Activated CD4-positive, alpha-beta T cell treated with anti-CD3 and anti-CD28 coated beads, Interleukin-2, amount 10 ng/mL, durations not matched to agents 7 days and 5 days (primary cell): ENCODE data around the gene XIRP1. TPM values are rescaled to one million over a fixed set of nuclear protein-coding genes. Genes with fewer than 3 reads are reported as not detected.

Source experiments
- CTCF ChIA-PET: fragments of 350-600 bp; sonication (Branson Sonifier 250); formaldehyde crosslinking; loops from one replicate; lab custom pipeline; 2021; ENCODE audit warnings: antibody characterized with exemption; lab: Charles Lee
- POLR2A ChIA-PET: fragments of 350-600 bp; sonication (Branson Sonifier 250); formaldehyde crosslinking; loops from one replicate; lab custom pipeline; 2021; ENCODE audit warnings: antibody characterized with exemption; lab: Charles Lee
- DNase-seq: peaks from one replicate; pipeline ENCODE4 v3.0.0-alpha.2; 2020
- H3K27ac Mint-ChIP-seq: one replicate; pipeline ENCODE4 v1.8.0; 2021; ENCODE audit warnings: mild to moderate bottlenecking, moderate library complexity, mixed read lengths
- H3K27me3 Mint-ChIP-seq: one replicate; pipeline ENCODE4 v1.8.0; 2021; ENCODE audit warnings: mixed read lengths
- H3K36me3 Mint-ChIP-seq: one replicate; pipeline ENCODE4 v1.8.0; 2021; ENCODE audit warnings: low read depth, mixed read lengths
- H3K4me1 Mint-ChIP-seq: one replicate; pipeline ENCODE4 v1.8.0; 2021; ENCODE audit warnings: mixed read lengths
- H3K4me3 Mint-ChIP-seq: one replicate; pipeline ENCODE4 v1.8.0; 2021; ENCODE audit warnings: mild to moderate bottlenecking, moderate library complexity, mixed read lengths
- H3K9me3 Mint-ChIP-seq: one replicate; pipeline ENCODE4 v1.8.0; 2021; ENCODE audit warnings: mixed read lengths
- total RNA-seq, 2 experiments: library from RNA; stranded (reverse); gene quantifications; one replicate each; pipeline ENCODE4 v1.2.3, GENCODE V29; 2021

The XIRP1 gene
- total RNA-seq, 2 experiments from 2014 or later, result not detected

GRCh38 chr3:39190281-39191025 lies 1.9 kb downstream of the XIRP1 start:
- no peaks in the 10 kb centered on the region for H3K36me3 Mint-ChIP-seq
- DNase-seq, result no peak
- ChIA-PET POLR2A (no interaction called here), CTCF (interaction anchor here (0.6 to 15.1 kb wide), 21 partner anchors 9 to 194 kb away, joined by 3 to 275 read pairs (median 3); no protein-coding TSS in a partner anchor)
- no peaks in the 10 kb centered on the region for H3K27me3 Mint-ChIP-seq
- peak overlapping the region; percentile 43 for H3K27ac Mint-ChIP-seq
- peaks cover 8% of the 10 kb centered on the region for H3K4me1 Mint-ChIP-seq
- no peaks in the 10 kb centered on the region for H3K9me3 Mint-ChIP-seq
- H3K4me3 Mint-ChIP-seq, result no peak overlapping the region

GRCh38 chr3:39189959-39190269 lies 2.5 kb downstream of the XIRP1 start:
- CTCF ChIA-PET, result interaction anchor here (0.6 to 15.1 kb wide), 17 partner anchors 8 to 195 kb away, joined by 3 to 275 read pairs (median 3); no protein-coding TSS in a partner anchor
- H3K27me3 Mint-ChIP-seq, result no peaks in the 10 kb centered on the region
- peaks cover 8% of the 10 kb centered on the region for H3K4me1 Mint-ChIP-seq
- POLR2A ChIA-PET, result no interaction called here
- no peaks in the 10 kb centered on the region for H3K36me3 Mint-ChIP-seq
- H3K9me3 Mint-ChIP-seq, result no peaks in the 10 kb centered on the region
- H3K27ac Mint-ChIP-seq, result peak overlapping the region; percentile 43
- peak; percentile 66 for DNase-seq
- no peak overlapping the region for H3K4me3 Mint-ChIP-seq

GRCh38 chr3:39189150-39189958 lies 3.0 kb downstream of the XIRP1 start:
- DNase-seq, result no peak
- POLR2A ChIA-PET, result no interaction called here
- H3K4me1 Mint-ChIP-seq, result peaks cover 8% of the 10 kb centered on the region
- no peaks in the 10 kb centered on the region for H3K27me3 Mint-ChIP-seq
- CTCF ChIA-PET, result interaction anchor here (0.8 to 15.1 kb wide), 16 partner anchors 8 to 188 kb away, joined by 3 to 275 read pairs (median 4); no protein-coding TSS in a partner anchor
- no peak overlapping the region for H3K4me3 Mint-ChIP-seq
- peak overlapping the region; percentile 43 for H3K27ac Mint-ChIP-seq
- no peaks in the 10 kb centered on the region for H3K9me3 Mint-ChIP-seq
- H3K36me3 Mint-ChIP-seq, result no peaks in the 10 kb centered on the region

- H3K27ac Mint-ChIP-seq, result no peak overlapping the region
- POLR2A ChIA-PET, result no interaction called here
- no peaks in the 10 kb centered on the region for H3K36me3 Mint-ChIP-seq
- no peaks in the 10 kb centered on the region for H3K9me3 Mint-ChIP-seq
- H3K27me3 Mint-ChIP-seq, result no peaks in the 10 kb centered on the region
- no peak overlapping the region for H3K4me3 Mint-ChIP-seq
- CTCF ChIA-PET, result interaction anchor here (1.1 to 15.1 kb wide), 6 partner anchors 9 to 189 kb away, joined by 3 to 275 read pairs (median 7); no protein-coding TSS in a partner anchor
- H3K4me1 Mint-ChIP-seq, result peaks cover 8% of the 10 kb centered on the region
- DNase-seq, result no peak
These were observed 3.9 kb downstream of the XIRP1 start for GRCh38 chr3:39188271-39189149.

- POLR2A ChIA-PET, result no interaction called here
- H3K27me3 Mint-ChIP-seq, result no peaks in the 10 kb centered on the region
- no peaks in the 10 kb centered on the region for H3K36me3 Mint-ChIP-seq
- no peak for DNase-seq
- H3K27ac Mint-ChIP-seq, result no peak overlapping the region
- CTCF ChIA-PET, result interaction anchor here (1.2 to 15.1 kb wide), 4 partner anchors 8 to 103 kb away, joined by 3 to 275 read pairs (median 4); no protein-coding TSS in a partner anchor
- H3K9me3 Mint-ChIP-seq, result no peaks in the 10 kb centered on the region
- H3K4me1 Mint-ChIP-seq, result peaks cover 8% of the 10 kb centered on the region
- no peak overlapping the region for H3K4me3 Mint-ChIP-seq
These were observed 4.8 kb downstream of the XIRP1 start for GRCh38 chr3:39187372-39188155.

- Mint-ChIP-seq H3K27me3 (no peaks in the 10 kb centered on the region), H3K36me3 (no peaks in the 10 kb centered on the region), H3K27ac (no peak overlapping the region), H3K4me3 (no peak overlapping the region), H3K9me3 (no peaks in the 10 kb centered on the region), H3K4me1 (peaks cover 8% of the 10 kb centered on the region)
- CTCF ChIA-PET, result interaction anchor here (1.2 to 15.1 kb wide), 3 partner anchors 9 to 104 kb away, joined by 3 to 275 read pairs (median 5); no protein-coding TSS in a partner anchor
- POLR2A ChIA-PET, result no interaction called here
- DNase-seq, result no peak
These were observed 5.7 kb downstream of the XIRP1 start for GRCh38 chr3:39186692-39187151.

GRCh38 chr3:39185959-39186691 lies 6.3 kb downstream of the XIRP1 start:
- POLR2A ChIA-PET, result no interaction called here
- no peak overlapping the region for H3K27ac Mint-ChIP-seq
- H3K9me3 Mint-ChIP-seq, result no peaks in the 10 kb centered on the region
- CTCF ChIA-PET, result interaction anchor here (1.2 to 15.1 kb wide), 5 partner anchors 10 to 104 kb away, joined by 3 to 275 read pairs (median 4); no protein-coding TSS in a partner anchor
- no peaks in the 10 kb centered on the region for H3K36me3 Mint-ChIP-seq
- H3K27me3 Mint-ChIP-seq, result no peaks in the 10 kb centered on the region
- no peak overlapping the region for H3K4me3 Mint-ChIP-seq
- peaks cover 10% of the 10 kb centered on the region for H3K4me1 Mint-ChIP-seq
- no peak for DNase-seq

- no peak for DNase-seq
- Mint-ChIP-seq H3K27me3 (no peaks in the 10 kb centered on the region), H3K4me1 (peaks cover 13% of the 10 kb centered on the region), H3K9me3 (no peaks in the 10 kb centered on the region), H3K4me3 (no peak overlapping the region), H3K27ac (peak overlapping the region; percentile 41), H3K36me3 (no peaks in the 10 kb centered on the region)
- ChIA-PET POLR2A (interaction anchor here (0.5 kb wide), 1 partner anchor 12 kb away, joined by 3 read pairs; no protein-coding TSS in a partner anchor), CTCF (interaction anchor here (0.9 to 15.1 kb wide), 6 partner anchors 10 to 112 kb away, joined by 3 to 275 read pairs (median 4); no protein-coding TSS in a partner anchor)
These were observed 7.0 kb downstream of the XIRP1 start for GRCh38 chr3:39185326-39185958.

- Mint-ChIP-seq H3K4me3 (no peak overlapping the region), H3K36me3 (no peaks in the 10 kb centered on the region), H3K9me3 (no peaks in the 10 kb centered on the region), H3K4me1 (peaks cover 16% of the 10 kb centered on the region), H3K27ac (no peak overlapping the region), H3K27me3 (no peaks in the 10 kb centered on the region)
- DNase-seq, result no peak
- ChIA-PET POLR2A (interaction anchor here (0.5 kb wide), 1 partner anchor 12 kb away, joined by 3 read pairs; no protein-coding TSS in a partner anchor), CTCF (interaction anchor here (0.9 to 15.1 kb wide), 6 partner anchors 9 to 111 kb away, joined by 3 to 275 read pairs (median 4); no protein-coding TSS in a partner anchor)
These were observed 7.5 kb downstream of the XIRP1 start for GRCh38 chr3:39184968-39185285.

- H3K27ac Mint-ChIP-seq, result peak overlapping the region; percentile 28
- H3K4me3 Mint-ChIP-seq, result no peak overlapping the region
- CTCF ChIA-PET, result interaction anchor here (0.9 to 15.1 kb wide), 4 partner anchors 29 to 111 kb away, joined by 3 to 275 read pairs (median 3); no protein-coding TSS in a partner anchor
- no peaks in the 10 kb centered on the region for H3K9me3 Mint-ChIP-seq
- POLR2A ChIA-PET, result interaction anchor here (0.6 kb wide), 1 partner anchor 146 kb away, joined by 3 read pairs; no protein-coding TSS in a partner anchor
- DNase-seq, result no peak
- H3K36me3 Mint-ChIP-seq, result no peaks in the 10 kb centered on the region
- H3K27me3 Mint-ChIP-seq, result no peaks in the 10 kb centered on the region
- H3K4me1 Mint-ChIP-seq, result peaks cover 19% of the 10 kb centered on the region
These were observed 8.1 kb downstream of the XIRP1 start for GRCh38 chr3:39184081-39184967.
